ENCODE results near the gene THOC6.

DNA sequence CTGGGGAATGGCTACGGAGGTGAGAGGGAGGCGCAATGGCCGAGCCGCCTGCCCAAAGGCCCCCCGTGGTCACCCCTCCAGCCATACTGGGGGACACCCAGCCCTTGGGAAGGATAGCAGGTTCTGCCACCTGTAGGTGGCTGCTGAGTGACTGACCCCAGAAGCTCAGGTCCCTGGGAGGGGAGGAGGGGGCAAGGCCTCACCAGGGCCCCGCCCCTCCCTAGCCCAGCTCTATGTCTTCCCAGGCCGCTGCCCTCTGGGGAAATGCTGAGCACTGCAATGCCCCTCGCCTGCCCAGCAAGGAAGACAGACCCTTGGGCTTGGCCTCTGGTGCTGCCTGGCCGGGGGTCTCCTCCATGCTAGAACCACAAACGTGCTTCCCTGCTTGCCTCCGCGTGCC lies 22.5 kb upstream of the THOC6 start:
- TF ChIP-seq JUN (CRISPR knock-in tag; IDR thresholded peaks at IDR 0.05), result no peak
- TF ChIP-seq, protein P1, sequence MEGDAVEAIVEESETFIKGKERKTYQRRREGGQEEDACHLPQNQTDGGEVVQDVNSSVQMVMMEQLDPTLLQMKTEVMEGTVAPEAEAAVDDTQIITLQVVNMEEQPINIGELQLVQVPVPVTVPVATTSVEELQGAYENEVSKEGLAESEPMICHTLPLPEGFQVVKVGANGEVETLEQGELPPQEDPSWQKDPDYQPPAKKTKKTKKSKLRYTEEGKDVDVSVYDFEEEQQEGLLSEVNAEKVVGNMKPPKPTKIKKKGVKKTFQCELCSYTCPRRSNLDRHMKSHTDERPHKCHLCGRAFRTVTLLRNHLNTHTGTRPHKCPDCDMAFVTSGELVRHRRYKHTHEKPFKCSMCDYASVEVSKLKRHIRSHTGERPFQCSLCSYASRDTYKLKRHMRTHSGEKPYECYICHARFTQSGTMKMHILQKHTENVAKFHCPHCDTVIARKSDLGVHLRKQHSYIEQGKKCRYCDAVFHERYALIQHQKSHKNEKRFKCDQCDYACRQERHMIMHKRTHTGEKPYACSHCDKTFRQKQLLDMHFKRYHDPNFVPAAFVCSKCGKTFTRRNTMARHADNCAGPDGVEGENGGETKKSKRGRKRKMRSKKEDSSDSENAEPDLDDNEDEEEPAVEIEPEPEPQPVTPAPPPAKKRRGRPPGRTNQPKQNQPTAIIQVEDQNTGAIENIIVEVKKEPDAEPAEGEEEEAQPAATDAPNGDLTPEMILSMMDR (IDR thresholded peaks at IDR 0.05), result no peak
- TF ChIP-seq CREB1 (CRISPR knock-in tag; IDR thresholded peaks at IDR 0.05), result no peak
- no peak for TF ChIP-seq NR3C1 (CRISPR knock-in tag; conservative IDR thresholded peaks at IDR 0.05; ENCODE audit: low read depth)
- TF ChIP-seq, protein P2, sequence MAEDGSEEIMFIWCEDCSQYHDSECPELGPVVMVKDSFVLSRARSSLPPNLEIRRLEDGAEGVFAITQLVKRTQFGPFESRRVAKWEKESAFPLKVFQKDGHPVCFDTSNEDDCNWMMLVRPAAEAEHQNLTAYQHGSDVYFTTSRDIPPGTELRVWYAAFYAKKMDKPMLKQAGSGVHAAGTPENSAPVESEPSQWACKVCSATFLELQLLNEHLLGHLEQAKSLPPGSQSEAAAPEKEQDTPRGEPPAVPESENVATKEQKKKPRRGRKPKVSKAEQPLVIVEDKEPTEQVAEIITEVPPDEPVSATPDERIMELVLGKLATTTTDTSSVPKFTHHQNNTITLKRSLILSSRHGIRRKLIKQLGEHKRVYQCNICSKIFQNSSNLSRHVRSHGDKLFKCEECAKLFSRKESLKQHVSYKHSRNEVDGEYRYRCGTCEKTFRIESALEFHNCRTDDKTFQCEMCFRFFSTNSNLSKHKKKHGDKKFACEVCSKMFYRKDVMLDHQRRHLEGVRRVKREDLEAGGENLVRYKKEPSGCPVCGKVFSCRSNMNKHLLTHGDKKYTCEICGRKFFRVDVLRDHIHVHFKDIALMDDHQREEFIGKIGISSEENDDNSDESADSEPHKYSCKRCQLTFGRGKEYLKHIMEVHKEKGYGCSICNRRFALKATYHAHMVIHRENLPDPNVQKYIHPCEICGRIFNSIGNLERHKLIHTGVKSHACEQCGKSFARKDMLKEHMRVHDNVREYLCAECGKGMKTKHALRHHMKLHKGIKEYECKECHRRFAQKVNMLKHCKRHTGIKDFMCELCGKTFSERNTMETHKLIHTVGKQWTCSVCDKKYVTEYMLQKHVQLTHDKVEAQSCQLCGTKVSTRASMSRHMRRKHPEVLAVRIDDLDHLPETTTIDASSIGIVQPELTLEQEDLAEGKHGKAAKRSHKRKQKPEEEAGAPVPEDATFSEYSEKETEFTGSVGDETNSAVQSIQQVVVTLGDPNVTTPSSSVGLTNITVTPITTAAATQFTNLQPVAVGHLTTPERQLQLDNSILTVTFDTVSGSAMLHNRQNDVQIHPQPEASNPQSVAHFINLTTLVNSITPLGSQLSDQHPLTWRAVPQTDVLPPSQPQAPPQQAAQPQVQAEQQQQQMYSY (CRISPR knock-in tag; IDR thresholded peaks at IDR 0.05), result no peak

Data from WTC11 (cell line).